Transverse colon (tissue), 4 donors: ENCODE data around the gene CCDC61. TPM values are rescaled to one million over a fixed set of nuclear protein-coding genes. Genes with fewer than 3 reads are reported as not detected.

ENCODE experiments used
- DNase-seq: peaks from one replicate; pipeline ENCODE4 v3.0.0-alpha.2; 2019
- H3K27ac ChIP-seq, 4 donors: fragments of 200-600 bp; sonication (generic); 2 replicates each; pipeline ENCODE4 v1.5.1; 2016 to 2018; ENCODE audit warnings: inconsistent platforms in 4 of 4
- H3K27me3 ChIP-seq: fragments of 200-600 bp; sonication (generic); 2 replicates; pipeline ENCODE4 v1.5.1; 2017; ENCODE audit warnings: inconsistent platforms
- H3K36me3 ChIP-seq, 4 donors: fragments of 200-600 bp; sonication (generic); 2 replicates each; pipeline ENCODE4 v1.5.1; 2017 to 2019; ENCODE audit warnings: inconsistent platforms in 4 of 4
- H3K4me1 ChIP-seq, 4 donors: fragments of 200-600 bp; sonication (generic); 2 replicates each; pipeline ENCODE4 v1.5.1; 2017 to 2020; ENCODE audit warnings: inconsistent platforms in 4 of 4
- H3K4me3 ChIP-seq, 4 donors: fragments of 200-600 bp; sonication (generic); 1 replicate in 1 of 4; 2 replicates in 3 of 4; pipeline versions ENCODE4 v1.5.1 to v1.6.1; 2017 to 2019; ENCODE audit warnings: inconsistent platforms in 4 of 4
- H3K9me3 ChIP-seq, 2 donors: fragments of 200-600 bp; sonication (generic); 2 replicates each; pipeline ENCODE4 v1.5.1; 2017 to 2019; ENCODE audit warnings: inconsistent platforms in 2 of 2
- EP300 ChIP-seq: sonication (generic); formaldehyde crosslinking; IDR thresholded peaks from one replicate; pipeline ENCODE4 v1.6.1; 2017; ENCODE audit warnings: antibody characterized with exemption, low read depth
- POLR2A ChIP-seq: fragments of 450-650 bp; IDR thresholded peaks from one replicate; pipeline ENCODE4 v1.6.1; 2016; ENCODE audit warnings: antibody characterized with exemption, mild to moderate bottlenecking, moderate library complexity
- POLR2AphosphoS5 ChIP-seq, 3 donors: sonication (generic); formaldehyde crosslinking; IDR thresholded peaks; one replicate each; pipeline ENCODE4 v1.6.1; 2016; ENCODE audit warnings: antibody characterized with exemption in 3 of 3
- WGBS, 2 donors: methylation state at CpG; one replicate each; pipeline ENCODE4 v1.1.5; 2018; ENCODE audit warnings: low coverage in 1 of 2; 5-methylcytosine and 5-hydroxymethylcytosine counted together
- in situ Hi-C, 4 donors: fragments of 200-750 bp; cut with MboI; loops; one replicate each; pipeline versions ENCODE4 v1.15.0 to v1.15.1; 2017; ENCODE audit warnings: low sequenced_read_pairs in 3 of 4, low pct_ligation_motif_present in 1 of 4, low pct_unique_long_range_greater_than_20kb in 1 of 4
- intact Hi-C: fragments of 100-400 bp; cut with DNase I; formaldehyde crosslinking; loops from one replicate; pipeline ENCODE4 v1.15.1; 2023; ENCODE audit warnings: low total_unique reads
- total RNA-seq, 4 donors: library from RNA; depleted of rRNA; stranded (reverse); fragments of >200 nt; gene quantifications; one replicate each; pipeline ENCODE4 v1.1.0, GENCODE V29; 2016
- TF ChIP-seq, protein P1 (sequence below), 5 experiments: fragments of 200-600 bp in 3 of 5; fragments of 450-650 bp in 2 of 5; sonication (generic) in 3 of 5; IDR thresholded peaks; 1 replicate in 2 of 5; 2 replicates in 3 of 5; pipeline ENCODE4 v1.5.1; 2016 to 2017; ENCODE audit warnings: antibody characterized with exemption in 5 of 5, inconsistent platforms in 3 of 5, mild to moderate bottlenecking in 2 of 5, moderate library complexity in 1 of 5

The CCDC61 gene
- total RNA-seq, 4 donors from 2014 or later, result 7.8 to 18.7 (median 10.6) TPM

DNA sequence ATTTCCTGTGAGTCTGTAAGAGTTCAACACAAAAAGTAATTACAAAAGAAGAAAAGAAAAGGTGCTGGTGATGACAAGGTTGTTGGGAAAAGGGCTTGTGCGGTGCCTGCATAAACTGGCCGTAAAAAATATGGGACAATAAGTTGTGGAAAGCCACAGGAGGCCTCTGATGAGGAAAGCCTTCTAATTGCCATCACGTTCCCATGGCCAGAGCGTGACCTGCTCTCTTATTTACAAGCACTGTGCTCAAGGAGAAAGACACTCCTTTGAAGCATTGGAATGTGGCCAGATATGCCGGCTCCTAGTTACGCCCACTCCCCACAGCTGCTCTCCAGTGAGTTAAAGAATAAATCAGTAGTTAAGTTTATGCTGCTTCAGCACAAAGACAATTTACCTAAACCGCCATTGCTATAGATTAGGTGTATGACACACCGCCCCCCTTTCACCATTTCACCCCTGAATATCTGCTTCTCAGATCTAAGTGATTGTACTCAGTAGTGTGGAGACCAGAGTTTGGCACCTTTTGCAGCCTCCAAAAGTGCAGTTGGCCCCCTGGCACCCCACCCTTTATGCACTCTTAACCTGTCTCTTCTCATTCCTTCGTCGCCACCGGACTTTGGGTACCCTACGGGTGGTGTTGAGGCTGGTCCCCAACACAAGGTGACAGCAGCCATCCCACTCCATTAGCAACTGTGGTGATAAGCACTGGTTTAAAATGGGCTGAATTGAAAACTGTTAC, 35.7 kb downstream of the CCDC61 start:
- in situ Hi-C loops, result no loop called here

DNA sequence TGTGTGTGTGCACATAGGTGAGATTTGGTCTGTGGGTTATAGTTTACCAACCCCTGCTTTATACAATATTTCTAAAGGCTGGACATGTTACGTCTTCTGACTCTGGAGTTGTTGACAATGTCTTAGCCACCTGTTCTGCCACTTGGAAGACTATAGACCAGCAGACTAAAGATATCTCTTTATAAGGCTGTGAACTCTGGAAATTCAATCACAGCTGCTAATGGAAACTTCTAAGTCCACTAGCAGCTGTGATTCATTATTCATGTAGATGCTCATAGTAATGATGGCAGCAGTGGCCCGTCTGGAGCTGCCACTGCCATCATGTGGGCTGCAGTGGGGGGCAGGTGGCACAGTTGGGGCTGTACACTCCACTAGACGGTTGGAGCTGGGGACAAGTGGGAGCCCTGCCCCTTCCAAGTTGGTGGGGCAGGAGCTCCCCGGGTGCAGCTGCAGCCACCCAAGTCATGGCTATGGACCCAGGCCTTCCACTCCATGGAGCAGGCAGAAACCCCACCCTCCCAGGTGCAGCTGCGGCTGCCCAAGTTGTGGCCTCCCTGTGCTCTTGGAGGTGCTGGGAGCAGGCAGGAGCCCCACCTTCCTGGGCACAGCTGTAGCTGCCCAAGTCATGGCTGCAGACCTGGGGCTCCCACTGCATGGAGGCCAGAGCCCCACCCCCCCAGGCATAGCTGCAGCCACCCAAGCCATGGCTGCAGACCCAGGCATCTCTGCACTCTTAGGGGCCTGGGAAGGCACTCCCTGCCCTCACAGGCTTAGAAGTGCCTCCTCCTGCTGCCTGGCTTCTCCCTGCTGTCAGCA, 36.7 kb downstream of the CCDC61 start:
- Histone ChIP-seq H3K27me3 (peaks cover 9% of the 10 kb centered on the region), H3K4me1 (no peaks in the 10 kb centered on the region), H3K4me3 (no peak overlapping the region), H3K27ac (no peak overlapping the region), H3K9me3 (no peaks in the 10 kb centered on the region), H3K36me3 (no peaks in the 10 kb centered on the region)
- DNase-seq, result no peak
- in situ Hi-C loops (no loop called here), intact Hi-C loops (loop anchor here (5.0 kb wide), 1 partner anchor 40 kb away; no protein-coding TSS in a partner anchor)
- 79 to 83% methylated on average over 1 to 5 of the region's 5 CpGs for WGBS, 2 donors
- TF ChIP-seq EP300 (no peak), POLR2AphosphoS5 (IDR thresholded peaks at IDR 0.05) (no peak), POLR2A (no peak)
- TF ChIP-seq, protein P1, sequence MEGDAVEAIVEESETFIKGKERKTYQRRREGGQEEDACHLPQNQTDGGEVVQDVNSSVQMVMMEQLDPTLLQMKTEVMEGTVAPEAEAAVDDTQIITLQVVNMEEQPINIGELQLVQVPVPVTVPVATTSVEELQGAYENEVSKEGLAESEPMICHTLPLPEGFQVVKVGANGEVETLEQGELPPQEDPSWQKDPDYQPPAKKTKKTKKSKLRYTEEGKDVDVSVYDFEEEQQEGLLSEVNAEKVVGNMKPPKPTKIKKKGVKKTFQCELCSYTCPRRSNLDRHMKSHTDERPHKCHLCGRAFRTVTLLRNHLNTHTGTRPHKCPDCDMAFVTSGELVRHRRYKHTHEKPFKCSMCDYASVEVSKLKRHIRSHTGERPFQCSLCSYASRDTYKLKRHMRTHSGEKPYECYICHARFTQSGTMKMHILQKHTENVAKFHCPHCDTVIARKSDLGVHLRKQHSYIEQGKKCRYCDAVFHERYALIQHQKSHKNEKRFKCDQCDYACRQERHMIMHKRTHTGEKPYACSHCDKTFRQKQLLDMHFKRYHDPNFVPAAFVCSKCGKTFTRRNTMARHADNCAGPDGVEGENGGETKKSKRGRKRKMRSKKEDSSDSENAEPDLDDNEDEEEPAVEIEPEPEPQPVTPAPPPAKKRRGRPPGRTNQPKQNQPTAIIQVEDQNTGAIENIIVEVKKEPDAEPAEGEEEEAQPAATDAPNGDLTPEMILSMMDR (IDR thresholded peaks at IDR 0.05), result no peak

More for the DNA sequence above, 35.7 kb downstream of the CCDC61 start:
- Histone ChIP-seq H3K4me1 (no peaks in the 10 kb centered on the region), H3K9me3 (no peaks in the 10 kb centered on the region), H3K27ac (no peak overlapping the region), H3K36me3 (no peaks in the 10 kb centered on the region), H3K4me3 (no peak overlapping the region), H3K27me3 (peaks cover 18% of the 10 kb centered on the region)
- intact Hi-C loops, result loop anchor here (5.0 kb wide), 1 partner anchor 41 kb away; no protein-coding TSS in a partner anchor
- TF ChIP-seq POLR2AphosphoS5 (IDR thresholded peaks at IDR 0.05) (no peak), POLR2A (no peak), EP300 (no peak)
- TF ChIP-seq, protein P1 (IDR thresholded peaks at IDR 0.05), result no peak
- 62 to 65% methylated on average over 7 to 12 of the region's 12 CpGs for WGBS, 2 donors
- DNase-seq, result no peak

GRCh38 chr19:46032597-46033025, 37.3 kb downstream of the CCDC61 start:
- DNase-seq, result no peak
- Histone ChIP-seq H3K36me3 (no peaks in the 10 kb centered on the region), H3K9me3 (no peaks in the 10 kb centered on the region), H3K27ac (no peak overlapping the region), H3K4me3 (no peak overlapping the region), H3K4me1 (no peaks in the 10 kb centered on the region), H3K27me3 (peaks cover 6% of the 10 kb centered on the region)
- 91% methylated on average over 3 of the region's 3 CpGs; no CpG with 5 or more reads in 1 of the 2 donors for WGBS, 2 donors
- intact Hi-C loops, result loop anchor here (5.0 kb wide), 1 partner anchor 40 kb away; no protein-coding TSS in a partner anchor
- no peak for TF ChIP-seq POLR2AphosphoS5 (IDR thresholded peaks at IDR 0.05)
- in situ Hi-C loops, result no loop called here

DNA sequence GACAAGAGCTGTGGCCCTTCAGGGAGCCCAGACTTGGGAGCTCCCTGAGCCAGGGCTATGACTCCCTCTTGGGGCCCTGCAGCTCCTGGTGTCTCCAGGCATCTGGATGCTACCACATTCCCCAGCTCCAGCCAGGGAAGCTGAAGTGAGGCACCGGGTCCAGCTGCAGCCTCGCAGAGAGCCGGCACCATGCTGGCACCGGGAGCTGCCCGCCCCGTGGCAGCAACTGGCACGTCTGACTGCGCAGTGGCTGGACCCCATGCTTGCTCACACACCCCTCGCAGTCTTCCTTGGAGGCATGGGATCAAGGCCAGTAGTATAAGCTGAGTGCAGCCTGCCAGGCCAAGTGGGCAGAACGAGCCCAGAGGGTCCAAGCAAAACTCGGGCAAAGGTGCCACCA, 38.1 kb downstream of the CCDC61 start:
- no peak for DNase-seq
- intact Hi-C loops (loop anchor here (5.0 kb wide), 1 partner anchor 39 kb away; no protein-coding TSS in a partner anchor), in situ Hi-C loops (no loop called here)
- Histone ChIP-seq H3K36me3 (no peaks in the 10 kb centered on the region), H3K27ac (no peak overlapping the region), H3K4me1 (no peaks in the 10 kb centered on the region), H3K27me3 (peaks cover 6% of the 10 kb centered on the region), H3K9me3 (no peaks in the 10 kb centered on the region), H3K4me3 (no peak overlapping the region)
- 89% methylated on average over 11 of the region's 11 CpGs; no CpG with 5 or more reads in 1 of the 2 donors for WGBS, 2 donors
- TF ChIP-seq, protein P1 (IDR thresholded peaks at IDR 0.05), result no peak
- TF ChIP-seq EP300 (no peak), POLR2A (no peak), POLR2AphosphoS5 (IDR thresholded peaks at IDR 0.05) (no peak)
